HK-2 (cell line): Measurements from ENCODE around the gene SORCS3.

Experiments
- DNase-seq: peaks from one replicate; pipeline ENCODE4 v3.0.0-alpha.2; 2018; ENCODE audit not compliant: unreplicated experiment

The SORCS3 gene

GRCh38 chr10:105258036-105258673, 617.1 kb downstream of the SORCS3 start:
- DNase-seq: no peak

DNA sequence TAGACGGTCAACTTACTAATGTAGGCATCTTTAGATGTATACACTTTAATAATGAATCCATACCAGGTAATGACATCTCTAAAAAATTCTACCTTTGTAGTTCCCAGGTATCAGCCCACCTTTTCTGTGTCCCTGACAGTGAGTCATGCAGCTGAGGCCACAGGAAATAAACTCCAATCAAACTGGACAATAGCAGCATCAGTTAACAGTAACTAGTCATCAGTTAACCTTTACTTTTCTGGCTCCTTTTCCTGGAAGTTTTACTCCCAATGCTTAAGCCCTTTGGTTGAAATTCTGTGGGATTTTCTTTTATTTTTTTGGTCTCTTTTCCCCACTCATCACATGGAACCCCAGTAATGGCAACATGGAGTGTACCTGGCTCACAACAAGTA, 617.6 kb downstream of the SORCS3 start:
- no peak for DNase-seq

DNA sequence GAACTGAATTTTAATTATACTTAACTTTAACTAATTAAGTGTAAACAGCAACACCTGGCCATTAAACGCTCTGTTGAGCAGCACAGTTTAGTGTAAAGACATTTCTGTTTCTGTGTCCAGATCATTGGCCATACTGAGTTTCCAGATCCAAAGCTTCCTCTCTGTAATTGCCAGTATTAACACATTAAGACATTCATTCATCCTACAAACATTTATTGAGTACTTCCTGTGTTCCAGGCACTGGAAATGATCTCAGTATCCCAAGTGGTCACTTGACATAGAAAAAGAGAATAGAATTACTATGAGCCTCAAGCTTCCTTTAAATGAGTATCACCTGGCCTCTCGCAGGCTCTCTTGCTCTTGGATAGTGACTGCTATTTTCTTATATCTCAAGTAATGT, 618.1 kb downstream of the SORCS3 start:
- DNase-seq: no peak

DNA sequence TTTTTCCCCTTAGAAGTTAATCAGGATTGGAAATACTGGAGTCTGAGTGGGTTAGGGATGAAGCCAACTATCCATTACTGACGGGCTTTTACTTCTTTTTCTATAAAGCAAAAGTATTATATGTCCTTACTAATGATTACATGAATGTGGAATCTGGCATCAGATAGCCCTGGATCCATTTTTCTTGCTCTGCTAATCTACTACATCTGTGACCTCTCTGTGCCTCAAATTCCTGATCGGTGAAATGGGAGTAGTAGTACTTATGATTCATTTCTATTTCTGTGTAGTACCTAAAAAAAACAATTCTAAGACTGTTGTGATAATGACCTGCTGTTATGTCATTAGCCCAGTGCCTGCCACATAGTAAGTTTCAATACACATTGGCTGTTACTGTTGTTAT, 621.6 kb downstream of the SORCS3 start:
- DNase-seq: no peak

DNA sequence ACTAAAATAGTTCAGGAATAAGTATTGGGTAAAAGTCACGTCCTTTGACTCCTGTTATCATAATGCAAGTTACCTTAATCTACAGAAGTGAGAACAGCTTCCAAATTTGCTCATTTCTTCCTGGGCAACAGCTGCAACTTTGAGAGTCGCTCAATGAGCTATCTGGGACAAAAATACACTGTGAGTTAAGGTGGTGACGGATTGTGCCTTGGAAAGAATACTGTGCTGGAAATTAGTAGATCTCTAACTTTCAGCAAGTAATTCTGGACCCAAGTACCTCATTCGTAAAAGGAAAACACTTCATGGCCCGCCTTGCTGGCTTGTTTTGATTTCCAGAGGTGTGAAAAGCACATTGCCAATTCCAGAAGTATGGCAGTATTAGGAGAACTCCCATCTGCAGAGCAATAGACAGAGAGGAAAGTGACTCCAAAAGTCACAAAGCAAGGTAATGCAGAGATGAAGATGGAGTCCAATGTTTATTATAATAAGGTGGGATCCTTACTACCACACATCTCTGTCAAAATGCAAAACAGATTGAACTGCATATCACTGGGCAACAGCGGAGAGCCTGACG, 626.0 kb downstream of the SORCS3 start:
- no peak for DNase-seq

DNA sequence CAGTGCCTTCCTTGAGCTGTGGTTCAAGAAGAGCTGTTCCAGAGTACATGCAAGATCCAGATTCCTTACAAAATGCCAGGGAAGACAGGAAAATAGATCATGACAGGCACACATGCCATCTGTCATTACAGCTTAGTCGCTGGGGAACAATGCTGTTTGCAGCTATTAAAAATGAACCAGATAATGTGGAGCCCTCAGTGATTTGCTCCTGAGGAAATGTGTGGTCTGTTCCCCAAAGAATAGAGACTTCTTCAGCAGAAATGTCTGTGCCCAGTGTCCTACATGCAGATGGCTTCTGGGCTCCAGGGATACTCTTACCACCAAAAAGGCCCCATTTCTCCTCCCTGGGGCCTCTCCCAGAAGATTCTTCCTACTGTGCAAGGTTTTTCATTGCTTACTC, 627.9 kb downstream of the SORCS3 start:
- no peak for DNase-seq

GRCh38 chr10:105269689-105270088, 628.6 kb downstream of the SORCS3 start:
- DNase-seq: no peak

GRCh38 chr10:105274556-105275070, 633.5 kb downstream of the SORCS3 start:
- no peak for DNase-seq

DNA sequence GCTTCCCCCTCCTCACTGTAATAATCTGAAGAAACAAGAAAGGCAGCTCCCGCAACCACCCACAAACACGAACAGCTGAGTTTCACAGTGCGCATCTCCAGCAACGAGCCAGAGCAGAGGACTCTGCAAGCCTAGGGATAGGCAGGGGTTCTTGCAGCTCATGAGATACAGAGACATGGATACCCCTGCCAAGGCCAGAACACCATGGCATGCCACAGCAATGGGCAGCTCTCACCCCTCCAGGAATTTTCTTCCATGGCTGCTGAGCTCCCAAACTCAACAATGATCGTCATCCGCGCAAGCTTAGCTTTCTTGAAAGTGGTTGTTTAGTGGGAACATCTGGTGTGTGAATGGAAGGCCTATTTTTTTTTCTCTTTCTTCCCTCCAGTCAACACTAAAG, 637.3 kb downstream of the SORCS3 start:
- no peak for DNase-seq

- no peak for DNase-seq
Measured at GRCh38 chr10:105279101-105279500, 638.0 kb downstream of the SORCS3 start.

- no peak for DNase-seq
Measured at GRCh38 chr10:105280895-105281294, 639.8 kb downstream of the SORCS3 start.

DNA sequence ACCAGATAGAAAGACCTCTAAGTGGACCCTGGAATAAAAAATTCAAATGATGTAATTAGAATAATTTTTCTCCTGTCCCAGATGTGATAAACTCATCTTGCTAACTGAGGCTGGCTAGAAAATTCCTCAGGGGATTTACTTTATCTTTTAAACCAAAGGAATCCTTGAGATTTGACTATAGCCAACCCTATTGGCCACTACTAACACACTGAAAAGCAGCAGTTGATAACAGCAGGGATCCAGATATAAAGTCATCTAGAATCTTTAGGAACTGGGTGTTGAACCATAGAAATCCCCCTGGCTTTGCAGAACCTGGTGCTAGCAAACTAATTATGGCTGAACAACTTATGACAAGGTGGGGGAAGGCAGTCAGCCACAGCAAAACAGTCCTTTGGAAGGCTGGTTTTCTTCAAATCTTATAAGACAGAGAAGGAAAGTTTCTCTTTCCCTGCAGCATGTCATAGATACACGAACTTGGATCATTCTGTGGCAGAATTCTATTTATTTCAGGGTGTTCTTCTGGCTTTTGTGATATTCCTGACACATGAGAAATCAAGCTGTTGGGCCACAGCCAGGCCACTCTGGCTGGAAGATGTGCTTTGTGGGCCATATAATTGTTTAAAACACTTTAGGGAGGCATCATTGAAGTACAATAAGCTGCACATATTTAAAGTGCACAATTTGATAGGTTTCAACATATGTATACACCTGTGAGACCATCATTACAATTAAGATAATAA, 643.6 kb downstream of the SORCS3 start:
- no peak for DNase-seq

- DNase-seq: no peak
Measured at GRCh38 chr10:105288026-105288425, 646.9 kb downstream of the SORCS3 start.

GRCh38 chr10:105288613-105289012, 647.5 kb downstream of the SORCS3 start:
- no peak for DNase-seq

GRCh38 chr10:105291571-105291970, 650.5 kb downstream of the SORCS3 start:
- DNase-seq: no peak

DNA sequence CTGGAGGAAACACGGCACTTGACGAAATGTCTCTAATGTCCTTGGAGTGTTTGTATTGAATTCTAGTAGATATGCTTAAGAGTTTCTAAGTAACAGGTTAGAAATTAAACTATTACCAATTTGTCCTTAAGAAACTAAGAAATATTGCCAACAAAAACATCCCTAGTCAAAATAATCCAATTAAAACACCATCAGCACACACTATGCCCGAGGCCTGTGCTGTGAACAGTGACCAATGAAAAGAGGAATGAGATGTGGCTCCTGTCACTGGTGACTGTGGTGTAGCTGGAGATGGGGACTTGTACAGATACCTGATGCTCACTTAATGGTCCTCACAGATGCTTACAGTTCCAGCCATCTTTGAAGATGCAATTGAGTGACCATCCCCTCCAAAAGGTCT, 651.1 kb downstream of the SORCS3 start:
- no peak for DNase-seq
